ENCODE data around the gene TGIF1. TPM values are rescaled to one million over a fixed set of nuclear protein-coding genes. Genes with fewer than 3 reads are reported as not detected.

TGIF1 gene
- total RNA-seq, 1 donor from 2014 or later, result 43.5 TPM

Other genes with a start within 250 kb of the TGIF1 start
- gene MYOM1, start 230.2 kb upstream of the TGIF1 start, total RNA-seq, result 662 TPM
- 661 TPM for gene MYL12A, start 202.4 kb upstream of the TGIF1 start, total RNA-seq
- 155 TPM for gene MYL12B, start 188.0 kb upstream of the TGIF1 start, total RNA-seq